ENCODE measurements around the gene OVAAL.

OVAAL gene

DNA sequence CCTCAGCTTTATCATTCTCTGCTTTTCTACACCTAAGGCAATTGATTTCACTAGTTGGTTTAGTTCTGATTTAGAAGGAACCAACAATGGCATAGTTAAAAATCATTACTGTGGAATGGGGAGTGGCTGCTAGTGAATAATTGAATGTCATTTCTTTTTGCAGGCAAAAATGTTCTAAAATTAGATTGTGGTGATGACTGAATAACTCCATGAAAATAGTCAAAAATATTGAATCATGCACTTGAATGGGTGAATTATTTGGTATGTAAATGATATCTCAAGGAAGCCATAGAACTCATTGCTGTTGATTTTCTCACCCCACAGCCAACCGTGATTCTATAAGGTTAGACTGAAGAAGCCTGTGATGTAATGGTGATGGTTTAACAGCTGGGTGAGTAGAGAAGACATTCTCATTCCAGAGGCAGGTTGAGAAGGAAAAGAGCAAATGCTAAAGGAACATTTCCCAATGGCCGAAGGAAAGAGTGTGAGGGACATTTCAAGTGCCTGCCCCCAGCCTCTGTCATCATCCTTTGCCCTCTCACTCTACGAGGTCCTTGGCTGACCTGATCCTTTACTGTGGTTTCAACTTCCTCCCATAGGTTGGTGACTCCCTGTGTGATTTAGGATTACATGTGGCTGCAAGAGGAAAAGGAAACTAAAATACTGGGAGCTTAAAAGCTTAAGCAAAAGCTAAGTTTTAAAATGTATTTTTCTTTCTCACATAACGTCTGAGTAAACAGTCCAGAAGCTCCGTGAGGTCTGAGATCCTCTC lies 12.5 kb downstream of the OVAAL start:
- DNase-seq (ENCODE audit: low read depth in 2 of 2) = no peak

DNA sequence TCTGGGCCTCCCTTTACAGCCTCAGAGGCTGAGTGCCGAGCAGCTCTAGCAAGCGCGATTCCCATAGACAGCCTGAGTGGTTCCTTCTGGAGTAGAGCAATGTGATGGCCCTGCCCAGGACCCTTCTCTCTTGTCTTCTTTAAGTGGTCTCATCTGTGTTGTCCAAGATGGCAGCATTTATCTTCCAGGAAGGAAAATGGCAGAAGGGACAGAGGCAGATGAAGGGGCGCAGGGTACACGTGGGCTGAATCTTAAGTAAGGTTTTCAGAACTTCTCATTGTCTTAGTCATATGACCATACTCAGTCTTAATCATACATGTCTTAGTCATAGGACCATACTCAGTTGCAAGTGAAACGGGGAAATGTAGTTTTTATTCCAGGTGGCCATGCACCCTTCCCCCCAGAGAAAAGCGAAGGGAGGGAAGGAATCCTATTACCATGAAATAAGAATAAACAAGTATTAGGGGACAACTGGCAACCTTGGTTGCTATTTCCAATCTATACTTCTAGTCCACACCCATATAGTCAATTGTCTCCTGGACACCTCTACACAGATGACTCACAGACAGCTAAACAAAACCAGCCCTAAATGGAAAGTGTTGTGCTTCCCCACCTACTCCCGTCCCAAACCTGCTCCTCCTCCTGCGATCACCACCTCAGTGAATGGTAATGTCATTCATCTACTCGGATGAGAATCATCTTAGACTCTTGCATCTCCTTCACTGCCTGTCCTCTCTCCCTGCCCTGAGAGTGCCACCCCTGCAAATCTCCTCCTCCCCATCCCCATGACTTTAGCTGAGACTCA lies 13.3 kb downstream of the OVAAL start:
- no peak for DNase-seq (ENCODE audit: low read depth in 2 of 2)

GRCh38 chr1:180572760-180573159 lies 14.0 kb downstream of the OVAAL start:
- DNase-seq (ENCODE audit: low read depth in 2 of 2) = no peak

DNA sequence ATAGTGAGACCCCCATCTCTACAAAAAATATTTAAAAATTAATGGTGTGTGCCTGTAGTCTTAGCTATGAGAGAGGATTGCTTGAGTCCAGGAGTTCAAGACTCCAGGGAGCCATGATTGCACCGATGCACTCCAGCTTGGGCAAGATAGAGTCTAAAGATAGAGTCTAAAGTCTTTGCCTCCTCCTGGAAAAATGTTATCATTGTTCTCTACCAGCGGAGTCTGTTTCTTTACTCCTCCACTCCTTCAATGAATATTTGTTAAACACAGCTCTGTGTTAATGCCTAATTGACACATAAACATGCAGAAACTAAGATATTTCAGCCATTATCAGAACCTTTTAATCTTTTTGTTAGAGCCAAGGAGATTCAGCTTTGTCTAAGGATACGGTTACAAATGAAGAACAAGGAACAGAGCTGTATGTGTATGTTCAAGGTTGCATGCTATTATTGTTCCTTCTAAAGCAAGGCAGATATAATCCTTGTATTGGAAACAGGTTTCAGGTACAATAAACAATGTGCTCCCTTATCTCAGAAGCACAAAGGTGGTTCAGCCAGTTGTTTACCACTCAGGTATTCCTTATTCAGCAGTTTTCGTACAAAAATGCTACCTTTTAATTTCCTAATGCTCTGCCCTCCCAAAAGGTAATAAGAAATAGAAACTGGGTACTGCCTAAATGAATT lies 15.4 kb downstream of the OVAAL start:
- DNase-seq (ENCODE audit: low read depth in 2 of 2) = no peak

- no peak for DNase-seq (ENCODE audit: low read depth in 2 of 2)
Measured at GRCh38 chr1:180577361-180577760, 18.6 kb downstream of the OVAAL start.

DNA sequence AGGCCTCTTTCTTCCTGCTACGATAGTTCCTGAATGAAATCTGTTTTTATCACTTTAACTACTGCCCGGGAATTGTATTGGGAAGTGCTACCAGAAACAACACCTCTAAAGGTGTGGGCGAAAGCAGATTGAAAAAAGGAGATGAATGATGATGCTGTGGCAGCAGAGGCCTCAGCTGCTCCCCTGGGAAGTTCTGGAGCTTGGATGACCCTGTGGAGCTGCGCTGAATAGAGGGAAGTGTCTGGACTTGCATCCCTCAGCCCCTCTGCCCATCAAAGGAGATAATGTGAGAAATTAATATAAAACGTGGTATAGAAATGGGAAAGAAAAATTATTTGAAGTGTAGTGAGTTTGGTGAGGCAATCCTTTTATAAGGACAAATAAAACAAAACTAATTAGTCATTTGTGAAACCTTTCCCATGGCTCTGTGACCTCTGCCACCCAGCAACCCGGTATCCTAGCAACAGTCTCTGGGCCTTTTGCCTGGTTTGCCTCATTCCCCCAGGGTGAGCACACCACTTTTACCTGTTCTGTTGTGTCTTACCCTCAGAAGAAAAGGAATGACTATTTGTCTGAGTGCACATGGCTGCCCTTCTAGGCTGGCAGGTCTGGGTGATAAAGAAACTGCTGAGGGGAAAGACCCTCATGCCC lies 21.3 kb downstream of the OVAAL start:
- no peak for DNase-seq (ENCODE audit: low read depth in 2 of 2)

GRCh38 chr1:180581635-180582039 lies 22.9 kb downstream of the OVAAL start:
- no peak for DNase-seq (ENCODE audit: low read depth in 2 of 2)

DNA sequence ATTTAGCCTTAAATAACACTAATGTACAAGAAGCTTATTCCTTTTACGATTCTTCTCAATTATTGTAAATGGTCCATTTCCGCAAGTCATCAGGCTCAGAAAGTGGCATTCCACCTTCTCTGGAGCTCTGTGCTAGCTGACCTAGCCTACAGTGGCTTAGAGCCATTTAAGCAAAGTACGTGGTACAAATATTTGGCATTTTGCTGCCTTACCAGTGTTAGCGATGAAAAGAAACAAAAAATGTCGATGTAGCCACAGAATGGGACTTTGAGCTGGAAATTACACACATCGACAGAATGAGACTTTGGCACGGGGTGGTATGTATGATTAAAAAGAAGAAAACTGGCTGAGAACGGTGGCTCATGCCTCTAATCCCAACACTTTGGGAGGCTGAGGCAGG lies 26.1 kb downstream of the OVAAL start:
- DNase-seq (ENCODE audit: low read depth in 2 of 2) = no peak

- DNase-seq (ENCODE audit: low read depth in 2 of 2) = no peak
Measured at GRCh38 chr1:180585994-180586359, 27.2 kb downstream of the OVAAL start.

DNA sequence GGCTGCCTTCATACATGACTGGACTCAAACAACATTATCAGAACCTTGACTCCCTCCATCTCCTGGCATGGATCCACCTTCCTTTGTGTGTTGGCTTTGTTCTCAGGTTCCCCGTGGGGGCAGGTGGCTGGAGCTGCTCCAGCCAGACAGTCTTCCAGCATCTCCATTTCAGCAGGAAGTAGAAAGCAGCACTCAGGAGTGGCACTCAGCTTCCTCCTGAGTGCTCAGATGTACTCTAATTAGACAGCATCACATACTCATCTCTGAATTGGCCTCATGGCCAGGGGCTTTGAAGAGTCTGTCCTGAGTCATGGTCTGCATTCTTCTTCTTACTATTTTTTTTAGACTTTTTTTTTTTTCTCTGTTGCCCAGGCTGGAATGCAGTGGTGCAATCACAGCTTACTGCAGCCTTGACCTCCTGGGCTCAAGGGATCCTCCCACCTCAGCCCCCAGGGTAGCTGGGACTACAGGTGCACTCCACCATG lies 27.9 kb downstream of the OVAAL start:
- no peak for DNase-seq (ENCODE audit: low read depth in 2 of 2)

- no peak for DNase-seq (ENCODE audit: low read depth in 2 of 2)
Measured at GRCh38 chr1:180588121-180588520, 29.4 kb downstream of the OVAAL start.

GRCh38 chr1:180590889-180591288 lies 32.1 kb downstream of the OVAAL start:
- DNase-seq (ENCODE audit: low read depth in 2 of 2) = no peak

- DNase-seq (ENCODE audit: low read depth in 2 of 2) = no peak
Measured at GRCh38 chr1:180593382-180593781, 34.6 kb downstream of the OVAAL start.

DNA sequence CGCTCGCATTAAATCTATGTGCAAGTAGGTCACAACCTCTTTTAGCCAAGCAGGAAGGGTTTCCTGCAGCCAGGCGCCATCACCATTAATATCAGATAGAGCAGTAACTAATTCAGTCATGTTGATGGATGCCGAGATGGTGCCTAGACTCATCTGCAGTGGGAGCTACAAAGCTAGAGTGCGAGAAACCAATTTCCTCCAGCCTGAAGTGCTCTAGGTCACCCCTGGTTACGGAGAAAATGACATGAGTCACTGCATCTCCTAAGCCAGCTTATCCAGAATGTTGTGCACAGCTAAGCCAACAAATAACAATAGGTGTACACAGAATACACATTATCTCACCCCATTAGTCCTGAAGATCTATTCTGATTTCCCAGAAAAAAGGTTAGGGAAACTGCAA lies 36.0 kb downstream of the OVAAL start:
- no peak for DNase-seq (ENCODE audit: low read depth in 2 of 2)

DNA sequence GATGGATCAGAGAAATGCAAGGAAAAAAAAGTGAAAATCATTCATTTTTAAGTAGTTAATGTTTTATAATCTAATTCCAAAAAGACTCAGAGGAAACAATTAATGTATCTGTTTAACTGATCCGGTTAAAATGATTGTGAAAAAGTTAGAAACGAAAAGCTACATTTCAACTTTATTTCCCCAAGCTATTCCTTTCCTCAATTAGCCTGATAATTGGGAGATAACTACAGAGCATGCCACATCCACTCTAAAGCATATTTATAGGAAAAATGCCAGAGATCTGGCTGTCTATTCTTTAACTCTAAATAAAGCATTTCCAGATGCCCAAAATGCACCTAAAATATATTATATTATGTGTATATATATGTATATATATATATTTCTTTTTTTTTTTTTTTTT lies 37.2 kb downstream of the OVAAL start:
- no peak for DNase-seq (ENCODE audit: low read depth in 2 of 2)

- DNase-seq (ENCODE audit: low read depth in 2 of 2) = no peak
Measured at GRCh38 chr1:180597520-180597919, 38.8 kb downstream of the OVAAL start.

DNA sequence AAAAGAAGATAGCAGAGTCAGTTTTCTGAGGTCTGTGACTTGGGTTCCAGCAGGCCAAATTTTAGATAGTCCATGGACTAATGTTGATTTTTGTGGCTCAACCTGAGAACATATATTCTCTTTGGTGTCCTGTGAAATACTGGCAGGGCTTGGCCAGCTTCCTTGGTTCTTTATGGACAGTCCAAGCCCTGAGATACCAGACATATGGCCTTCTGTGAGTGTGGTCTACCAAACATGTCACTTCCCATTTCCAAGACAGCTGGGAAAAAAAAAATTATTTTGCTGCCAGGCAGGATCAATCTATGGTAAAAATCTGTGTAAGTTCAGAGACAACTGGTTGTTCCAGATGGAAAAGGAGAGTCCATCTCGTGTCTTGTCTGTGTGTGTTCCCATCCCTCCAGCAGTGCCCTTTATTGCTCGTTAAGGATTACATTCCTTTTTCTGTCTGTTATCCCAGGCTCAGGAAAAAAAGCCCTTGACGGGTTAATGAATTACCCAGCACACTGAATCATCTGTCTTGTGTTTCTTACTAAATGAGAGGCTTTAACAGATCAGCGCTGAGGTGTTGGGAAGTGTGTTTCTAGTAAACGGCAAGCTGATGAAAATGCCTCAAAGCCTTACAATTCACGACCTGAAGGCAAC lies 39.7 kb downstream of the OVAAL start:
- DNase-seq (ENCODE audit: low read depth in 2 of 2) = no peak

DNA sequence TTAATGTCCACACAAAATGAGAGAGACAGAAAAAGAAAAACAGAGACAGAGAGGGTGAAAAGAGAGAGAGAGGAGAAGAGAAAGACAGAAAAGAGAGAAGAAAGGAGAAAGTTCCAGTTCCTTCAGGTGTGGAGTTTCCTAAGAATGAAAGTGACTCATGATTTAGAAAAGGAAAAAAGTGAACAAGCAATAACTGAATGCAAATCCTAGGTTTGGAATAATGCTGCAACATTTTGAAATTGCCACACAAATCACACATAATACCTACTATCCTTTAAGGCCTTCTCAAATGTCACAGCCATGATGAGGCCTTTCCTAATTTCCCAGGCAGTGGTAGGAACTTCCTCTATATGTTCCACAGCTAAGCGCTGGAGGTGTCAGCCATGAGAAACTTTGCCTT lies 41.6 kb downstream of the OVAAL start:
- no peak for DNase-seq (ENCODE audit: low read depth in 2 of 2)

- DNase-seq (ENCODE audit: low read depth in 2 of 2) = no peak
Measured at GRCh38 chr1:180601512-180601911, 42.7 kb downstream of the OVAAL start.

DNA sequence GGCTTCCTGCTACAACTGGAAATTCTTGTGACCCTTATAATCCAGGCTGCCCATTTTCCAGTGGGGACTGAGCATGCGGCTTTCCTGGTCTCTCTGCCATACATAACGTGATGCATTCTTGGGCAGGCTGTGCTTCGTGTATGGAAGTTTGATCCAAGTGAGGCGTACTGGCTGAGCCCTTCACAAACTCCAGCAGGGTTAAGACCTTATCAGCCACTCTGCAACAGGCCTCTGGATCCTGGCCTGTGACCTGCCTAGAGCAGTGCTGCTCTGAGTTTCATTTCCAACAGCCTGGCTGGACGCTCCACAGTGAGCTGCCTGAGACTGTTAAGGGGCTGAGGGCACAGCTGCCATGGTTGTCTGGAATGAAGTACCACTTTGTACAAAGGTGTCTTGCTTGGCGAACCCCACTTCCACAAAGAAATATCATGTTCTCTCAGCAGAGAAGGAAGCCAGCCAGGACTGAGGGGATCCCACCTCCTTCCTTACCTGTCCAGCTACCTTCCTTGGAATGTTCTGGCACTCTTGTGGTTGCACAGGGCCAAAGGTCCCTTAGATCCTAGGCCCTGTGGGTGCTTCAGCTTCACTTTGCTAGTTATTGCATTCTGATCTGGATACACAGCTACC lies 44.6 kb downstream of the OVAAL start:
- DNase-seq (ENCODE audit: low read depth in 2 of 2) = no peak

DNA sequence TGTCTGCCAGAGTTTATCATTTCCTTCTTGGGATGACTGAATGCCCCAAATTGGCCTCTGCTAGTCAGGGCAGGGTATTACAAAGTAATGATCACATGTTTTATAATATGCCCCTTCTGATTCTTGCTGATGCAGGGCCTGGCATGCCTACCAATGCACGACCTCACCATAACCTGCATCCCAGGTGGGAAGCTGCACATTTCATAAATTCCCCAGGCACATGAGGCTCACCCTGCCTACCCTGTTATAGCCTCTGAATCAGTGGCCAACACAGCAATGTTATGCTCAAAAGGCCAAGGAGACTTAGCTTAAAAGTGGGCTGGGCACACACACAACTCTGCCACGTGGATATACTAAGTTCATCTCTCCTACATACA lies 45.1 kb downstream of the OVAAL start:
- DNase-seq (ENCODE audit: low read depth in 2 of 2) = no peak
